ENCODE data around the gene WIPF2. TPM values are rescaled to one million over a fixed set of nuclear protein-coding genes. Genes with fewer than 3 reads are reported as not detected.

The WIPF2 gene
- total and polyA plus RNA-seq, 2 of the 8 experiments (the other 6 are each of a cell fraction or from before 2014, with no cell fraction given): 6.9 to 25.3 TPM

- TF ChIP-seq HDAC2 (IDR thresholded peaks at IDR 0.05; ENCODE audit: borderline replicate concordance in 1 of 2, low read depth in 2 of 2, low read length in 2 of 2): no peak
- TF ChIP-seq RBBP5 (IDR thresholded peaks at IDR 0.05; ENCODE audit: borderline replicate concordance, low read depth, low read length): no peak
- TF ChIP-seq SIN3A (conservative IDR thresholded peaks at IDR 0.05 in 1 of 2, IDR thresholded peaks at IDR 0.05 in 1 of 2; ENCODE audit: low read depth in 1 of 2, low read length in 2 of 2): peak; percentile 45 to 88; a peak in 2 of 4 replicates
- no peak for TF ChIP-seq ATF3 (IDR thresholded peaks at IDR 0.05; ENCODE audit: insufficient read depth, low read depth, low read length)
- TF ChIP-seq HDAC6 (IDR thresholded peaks at IDR 0.05; ENCODE audit: low read depth, low read length): no peak
- TF ChIP-seq EZH2 (IDR thresholded peaks at IDR 0.05; ENCODE audit: low read depth, low read length, severe bottlenecking): no peak
- no peak for TF ChIP-seq GTF2F1 (IDR thresholded peaks at IDR 0.05; ENCODE audit: borderline replicate concordance, low read depth, low read length)
- no peak for TF ChIP-seq ZNF274 (IDR thresholded peaks at IDR 0.05; ENCODE audit: borderline replicate concordance, extremely low read depth, low read length)
Observed at GRCh38 chr17:40309031-40309948, 90.2 kb downstream of the WIPF2 start, which contains the start of gene RARA (continued).
